Glomerular endothelial cell (primary cell): Measurements from ENCODE around the gene CDC34. TPM values are rescaled to one million over a fixed set of nuclear protein-coding genes. Genes with fewer than 3 reads are reported as not detected.

ENCODE experiments used
- DNase-seq: peaks from one replicate; pipeline ENCODE4 v3.0.0-alpha.2; 2011; ENCODE audit warnings: low read depth, low spot score; ENCODE audit errors: extremely low read depth
- total RNA-seq: library from RNA; depleted of rRNA; stranded (reverse); fragments of >200 nt; gene quantifications from 2 replicates; pipeline ENCODE4 v1.2.3, GENCODE V29; 2015

CDC34 gene
- total RNA-seq, 1 donor from 2014 or later = 148 TPM

DNA sequence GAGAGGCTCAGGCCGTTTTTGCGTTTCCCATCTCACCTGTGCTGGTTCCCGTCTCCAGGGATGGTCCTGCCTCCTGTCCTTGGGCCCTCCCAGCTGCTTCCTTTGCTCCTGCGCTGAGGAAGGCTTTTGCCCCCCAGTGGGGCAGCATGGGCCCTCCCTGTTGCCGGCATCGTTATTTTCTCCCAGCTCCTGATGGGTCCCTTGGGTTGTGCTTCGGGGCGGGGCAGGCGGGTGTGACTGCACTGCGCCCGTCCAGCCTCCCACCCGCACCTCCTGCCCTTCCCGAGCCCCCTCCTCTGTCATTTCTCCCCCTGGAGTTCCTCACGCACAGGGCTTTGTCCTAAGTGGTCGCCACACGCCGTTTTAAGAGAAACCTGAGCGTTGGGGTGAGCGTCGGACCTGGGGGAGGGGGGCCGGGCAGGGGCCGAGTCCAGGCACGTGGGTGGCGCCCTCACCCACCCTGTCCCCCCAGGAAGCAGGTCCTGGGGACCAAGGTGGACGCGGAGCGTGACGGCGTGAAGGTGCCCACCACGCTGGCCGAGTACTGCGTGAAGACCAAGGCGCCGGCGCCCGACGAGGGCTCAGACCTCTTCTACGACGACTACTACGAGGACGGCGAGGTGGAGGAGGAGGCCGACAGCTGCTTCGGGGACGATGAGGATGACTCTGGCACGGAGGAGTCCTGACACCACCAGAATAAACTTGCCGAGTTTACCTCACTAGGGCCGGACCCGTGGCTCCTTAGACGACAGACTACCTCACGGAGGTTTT lies 9.5 kb downstream of the CDC34 start:
- DNase-seq = no peak

DNA sequence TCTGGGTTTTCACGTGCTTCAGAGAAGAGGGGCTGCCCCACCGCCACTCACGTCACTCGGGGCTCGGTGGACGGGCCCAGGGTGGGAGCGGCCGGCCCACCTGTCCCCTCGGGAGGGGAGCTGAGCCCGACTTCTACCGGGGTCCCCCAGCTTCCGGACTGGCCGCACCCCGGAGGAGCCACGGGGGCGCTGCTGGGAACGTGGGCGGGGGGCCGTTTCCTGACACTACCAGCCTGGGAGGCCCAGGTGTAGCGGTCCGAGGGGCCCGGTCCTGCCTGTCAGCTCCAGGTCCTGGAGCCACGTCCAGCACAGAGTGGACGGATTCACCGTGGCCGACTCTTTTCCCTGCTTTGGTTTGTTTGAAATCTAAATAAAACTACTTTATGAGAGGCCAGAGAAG lies 10.1 kb downstream of the CDC34 start:
- DNase-seq = no peak

DNA sequence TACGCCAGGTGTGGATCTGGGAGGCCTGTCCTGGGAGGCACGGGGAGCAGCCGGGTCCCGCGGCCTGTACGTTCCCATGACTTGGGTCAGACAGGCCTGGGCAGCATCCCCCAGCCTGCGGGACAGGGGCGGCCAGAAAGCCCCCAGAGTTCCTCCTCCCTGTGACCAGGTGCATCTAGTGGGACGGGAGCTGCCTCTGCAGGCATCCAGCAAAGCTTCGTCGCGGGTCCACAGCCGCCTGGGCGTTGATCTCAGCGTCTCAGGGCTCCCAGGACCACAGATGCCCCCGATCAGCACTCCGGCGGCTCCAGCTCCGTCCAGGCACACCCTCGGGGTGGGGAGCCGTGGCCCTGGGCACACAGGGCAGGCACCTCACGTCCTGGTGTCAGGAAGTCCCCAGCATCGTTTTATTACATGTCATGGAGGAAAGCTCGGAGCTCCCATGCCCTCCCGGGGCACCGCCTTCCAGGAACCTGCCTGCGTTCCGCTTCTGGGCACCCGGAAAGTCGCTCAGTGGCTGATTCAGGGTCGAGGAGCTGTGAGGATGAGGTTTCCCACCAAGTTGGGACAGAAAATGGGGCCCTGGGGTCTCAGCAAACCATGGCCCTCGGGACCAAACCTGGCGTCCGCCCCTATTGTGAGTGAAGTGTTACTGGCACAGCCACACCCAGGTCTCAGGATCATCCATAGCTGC lies 10.8 kb downstream of the CDC34 start:
- DNase-seq = no peak

DNA sequence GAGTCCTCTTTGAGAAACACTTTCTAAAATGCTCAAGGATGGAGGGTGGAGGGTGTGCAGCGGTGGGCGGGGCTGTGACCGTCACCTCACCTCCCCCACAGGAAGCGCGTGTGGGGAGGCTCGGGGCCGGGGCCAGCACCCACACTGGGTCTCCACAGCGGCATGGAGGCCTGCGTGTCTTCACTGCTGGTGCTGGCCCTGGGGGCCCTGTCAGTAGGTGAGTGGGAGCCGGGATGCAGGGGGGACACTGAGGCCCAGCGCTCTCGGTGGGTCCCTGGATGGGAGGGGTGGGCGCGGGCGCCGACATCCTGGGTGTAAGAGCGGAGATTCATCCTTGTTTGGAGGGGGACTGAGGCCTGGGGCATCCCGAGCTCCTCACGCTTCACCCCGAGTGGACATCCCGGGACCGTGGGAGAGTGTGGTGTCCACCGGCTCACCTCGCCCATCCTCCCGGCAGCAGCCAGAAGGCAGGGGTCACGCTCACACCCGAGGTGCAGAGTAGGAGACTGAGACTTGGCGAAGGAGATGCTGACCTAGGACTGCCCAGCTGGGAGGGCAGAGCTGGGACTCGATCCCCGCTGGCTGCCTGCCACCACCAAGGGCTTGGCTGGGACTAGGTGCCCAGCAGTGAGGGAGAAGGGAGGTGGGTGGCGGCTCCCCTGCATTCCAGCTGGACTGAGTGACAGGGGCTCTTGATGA lies 12.5 kb downstream of the CDC34 start, which contains the start of gene GZMM:
GZMM (plus strand) TSS at position 144 of the 699 bp plus-strand sequence; CDS start at position 163, 19 bp downstream.
- no peak for DNase-seq

DNA sequence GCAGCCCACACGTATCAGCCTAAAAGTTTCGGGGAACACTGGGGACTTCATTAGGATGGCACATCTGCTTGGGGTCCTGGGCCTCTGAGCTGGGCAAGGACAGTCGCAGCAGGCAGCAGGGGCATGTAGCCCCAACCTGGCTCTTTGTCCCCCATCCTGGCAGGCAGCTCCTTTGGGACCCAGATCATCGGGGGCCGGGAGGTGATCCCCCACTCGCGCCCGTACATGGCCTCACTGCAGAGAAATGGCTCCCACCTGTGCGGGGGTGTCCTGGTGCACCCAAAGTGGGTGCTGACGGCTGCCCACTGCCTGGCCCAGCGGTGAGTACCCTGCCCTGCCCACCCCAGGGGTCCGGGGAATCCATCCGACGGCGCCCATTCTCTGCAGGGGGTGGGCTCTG lies 15.6 kb downstream of the CDC34 start:
- no peak for DNase-seq

DNA sequence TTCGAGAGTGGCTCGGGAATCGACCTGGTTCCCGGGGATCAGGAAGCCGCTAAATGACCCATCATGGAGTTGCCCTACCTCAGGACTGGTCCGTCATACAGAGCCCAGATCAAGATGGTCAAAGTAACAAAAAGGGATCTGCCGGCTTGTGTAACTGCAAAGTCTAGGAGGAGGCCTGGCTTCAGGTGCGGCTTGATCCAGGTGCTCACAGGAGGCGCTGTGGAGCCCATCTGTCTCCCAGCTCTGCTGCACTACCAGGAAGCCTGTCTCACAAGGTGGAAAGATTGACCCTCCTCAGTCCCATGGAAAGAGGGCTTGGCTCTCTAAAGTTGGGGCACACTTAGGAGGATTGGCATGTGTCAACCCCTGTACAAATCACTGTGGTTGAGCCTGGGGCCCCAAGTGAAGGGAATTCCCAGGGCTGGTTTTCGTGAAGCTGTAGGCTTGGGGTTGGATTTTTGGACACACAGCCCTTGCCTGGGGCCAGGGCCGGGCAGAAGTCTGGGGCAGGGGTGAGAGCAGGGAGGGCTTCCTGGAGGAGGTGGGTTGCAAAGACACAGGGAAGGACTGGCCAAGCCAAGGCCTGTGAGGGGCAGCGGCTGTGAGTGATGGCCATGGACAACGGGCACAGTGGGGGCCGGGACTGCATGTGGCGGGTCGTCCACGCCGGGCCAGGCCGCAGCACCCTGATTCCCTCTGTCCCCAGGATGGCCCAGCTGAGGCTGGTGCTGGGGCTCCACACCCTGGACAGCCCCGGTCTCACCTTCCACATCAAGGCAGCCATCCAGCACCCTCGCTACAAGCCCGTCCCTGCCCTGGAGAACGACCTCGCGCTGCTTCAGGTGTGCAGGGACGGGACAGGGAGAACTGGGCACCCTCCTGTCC lies 16.5 kb downstream of the CDC34 start:
- no peak for DNase-seq

DNA sequence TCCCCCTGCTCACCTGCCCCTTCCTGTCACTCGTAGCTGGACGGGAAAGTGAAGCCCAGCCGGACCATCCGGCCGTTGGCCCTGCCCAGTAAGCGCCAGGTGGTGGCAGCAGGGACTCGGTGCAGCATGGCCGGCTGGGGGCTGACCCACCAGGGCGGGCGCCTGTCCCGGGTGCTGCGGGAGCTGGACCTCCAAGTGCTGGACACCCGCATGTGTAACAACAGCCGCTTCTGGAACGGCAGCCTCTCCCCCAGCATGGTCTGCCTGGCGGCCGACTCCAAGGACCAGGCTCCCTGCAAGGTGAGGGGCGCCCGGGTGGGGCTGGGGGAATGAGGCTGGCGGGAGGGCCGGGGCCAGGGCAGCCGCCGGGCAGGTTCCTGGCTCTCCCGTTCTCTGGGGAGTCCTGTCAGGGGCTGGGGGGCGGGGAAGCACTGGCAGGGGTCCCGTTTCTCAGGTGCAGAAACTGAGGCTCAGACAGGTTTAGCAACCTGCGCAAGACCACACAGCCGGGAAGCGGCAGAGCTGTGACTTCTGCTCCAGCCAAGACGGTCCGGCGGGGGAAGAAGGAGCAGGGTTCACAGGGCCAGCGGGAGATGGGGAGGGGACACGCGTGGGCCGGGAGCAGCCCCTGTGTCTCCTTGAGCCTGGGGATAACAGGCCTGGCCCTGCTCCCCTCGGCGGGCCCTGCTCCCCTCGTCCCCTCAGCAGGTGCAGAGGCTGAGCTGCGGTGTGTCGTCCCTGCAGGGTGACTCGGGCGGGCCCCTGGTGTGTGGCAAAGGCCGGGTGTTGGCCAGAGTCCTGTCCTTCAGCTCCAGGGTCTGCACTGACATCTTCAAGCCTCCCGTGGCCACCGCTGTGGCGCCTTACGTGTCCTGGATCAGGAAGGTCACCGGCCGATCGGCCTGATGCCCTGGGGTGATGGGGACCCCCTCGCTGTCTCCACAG lies 17.6 kb downstream of the CDC34 start:
- no peak for DNase-seq

DNA sequence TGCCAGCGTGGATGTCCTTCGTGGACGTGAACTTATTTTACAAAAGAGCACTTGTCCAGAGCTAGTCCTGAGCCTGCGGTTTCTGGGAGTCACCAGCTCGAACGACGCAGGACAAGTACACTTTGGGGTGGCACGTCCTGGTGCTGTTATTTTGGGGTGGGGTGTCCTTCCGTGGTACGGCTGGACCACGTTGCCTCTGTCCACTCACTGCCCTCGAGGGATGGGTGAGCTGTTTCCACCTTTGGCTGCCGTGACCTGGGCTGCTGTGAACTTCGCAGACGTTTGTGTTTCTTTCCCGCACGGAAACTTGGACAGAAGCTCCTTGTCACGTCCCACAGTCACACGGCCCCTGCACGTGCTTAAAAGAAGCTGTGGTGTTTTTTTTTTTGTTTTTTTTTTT lies 23.3 kb downstream of the CDC34 start:
- no peak for DNase-seq

DNA sequence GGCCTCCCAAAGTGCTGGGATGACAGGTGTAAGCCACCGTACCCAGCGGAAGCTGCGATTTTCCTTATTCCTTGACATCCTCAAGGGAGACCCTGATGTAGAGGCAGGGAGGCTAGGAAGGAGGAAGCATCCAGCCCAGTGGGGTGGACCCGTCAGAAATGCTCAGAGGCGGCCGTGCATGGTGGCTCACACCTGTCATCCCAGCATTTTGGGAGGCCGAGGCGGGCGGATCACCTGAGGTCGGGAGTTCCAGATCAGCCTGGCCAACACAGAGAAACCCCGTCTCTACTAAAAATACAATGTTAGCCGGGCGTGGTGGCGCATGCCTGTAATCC lies 23.9 kb downstream of the CDC34 start:
- DNase-seq = no peak

DNA sequence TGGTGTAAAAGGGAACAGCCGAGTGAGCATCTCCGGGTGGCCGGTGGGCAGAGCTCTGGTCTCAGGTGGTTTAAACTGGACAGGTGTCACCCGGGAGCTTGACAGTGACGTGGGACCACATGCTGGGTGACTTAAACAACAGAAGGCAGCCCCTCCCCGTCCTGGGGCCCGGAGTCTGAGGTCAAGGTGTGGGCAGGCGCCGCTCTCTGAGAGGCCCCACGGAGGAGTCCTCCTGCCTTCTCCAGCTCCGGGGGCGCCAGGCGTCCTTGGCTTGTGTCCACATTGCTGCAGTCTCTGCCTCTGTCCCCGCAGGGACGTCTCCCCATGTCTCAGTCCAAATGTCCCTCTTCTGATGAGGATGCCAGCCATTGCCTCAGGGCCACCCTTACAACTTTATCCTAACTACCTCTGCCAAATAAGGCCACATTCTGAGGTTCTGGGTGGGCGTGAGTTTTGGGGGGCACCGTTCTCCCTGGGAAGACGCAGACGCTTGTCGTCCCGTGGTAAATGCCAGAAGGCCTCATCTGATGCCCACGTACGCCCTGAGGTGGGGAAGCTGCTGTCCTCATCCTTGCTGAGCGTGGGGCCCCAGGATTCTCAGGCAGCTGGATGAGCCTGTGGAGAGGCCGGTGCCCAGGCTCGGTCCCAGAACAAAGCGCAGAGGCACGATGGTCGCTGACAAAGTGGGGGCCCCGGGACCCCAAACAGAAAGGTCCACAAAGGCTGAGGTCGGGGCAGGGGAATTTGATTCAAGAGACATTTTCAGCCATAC lies 25.2 kb downstream of the CDC34 start:
- no peak for DNase-seq

DNA sequence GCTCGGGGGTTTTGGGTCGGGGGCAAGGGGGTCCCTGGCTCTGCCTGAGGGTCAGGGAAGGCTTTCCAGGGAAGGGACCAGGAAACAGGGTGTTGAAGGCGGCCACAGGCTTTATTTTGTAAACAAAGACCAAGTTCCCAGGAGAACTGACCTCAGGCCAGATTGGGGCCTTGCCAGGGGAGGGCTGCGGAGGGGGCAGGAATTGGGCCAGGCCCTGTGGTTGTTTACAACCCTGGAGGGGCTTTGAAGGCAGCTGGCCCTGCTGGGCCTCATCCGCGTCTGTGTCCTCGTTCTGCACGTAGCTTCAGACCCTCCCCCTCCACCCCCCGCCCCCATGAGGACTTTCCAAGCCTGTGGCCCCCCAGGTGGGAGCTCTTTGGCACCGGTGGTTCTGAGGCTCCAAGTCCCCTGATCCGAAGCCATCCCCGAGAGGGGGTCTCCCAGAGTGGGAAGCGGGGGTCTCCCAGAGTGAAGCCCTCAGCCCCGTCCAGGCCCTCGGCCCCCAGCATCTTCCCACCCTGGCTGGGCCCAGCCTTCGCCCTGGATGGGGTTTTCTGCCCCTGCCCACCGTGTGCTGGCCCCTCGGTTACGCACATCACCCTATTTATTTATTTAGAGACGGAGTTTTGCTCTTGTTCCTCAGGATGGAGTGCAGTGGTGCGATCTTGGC lies 27.3 kb downstream of the CDC34 start:
- no peak for DNase-seq

DNA sequence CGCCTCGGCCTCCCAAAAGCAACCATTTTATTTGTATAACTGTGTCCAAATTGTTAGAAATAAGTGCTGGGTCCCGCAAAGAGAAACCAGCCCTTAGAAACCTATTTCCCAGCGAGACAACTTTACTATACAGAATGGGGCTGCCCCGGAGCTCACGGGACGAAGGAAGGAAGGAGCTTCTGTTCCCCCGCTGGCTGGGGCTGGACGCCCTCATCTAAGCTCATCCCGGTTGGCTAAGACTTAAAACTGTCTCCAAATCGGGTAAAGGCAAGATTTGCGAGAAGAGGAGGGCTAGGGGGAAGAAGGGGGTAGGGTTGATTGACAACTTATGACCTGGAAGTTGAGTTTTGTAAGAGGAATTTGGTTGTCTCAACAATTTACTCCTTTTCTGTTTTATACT lies 28.6 kb downstream of the CDC34 start:
- DNase-seq = no peak

DNA sequence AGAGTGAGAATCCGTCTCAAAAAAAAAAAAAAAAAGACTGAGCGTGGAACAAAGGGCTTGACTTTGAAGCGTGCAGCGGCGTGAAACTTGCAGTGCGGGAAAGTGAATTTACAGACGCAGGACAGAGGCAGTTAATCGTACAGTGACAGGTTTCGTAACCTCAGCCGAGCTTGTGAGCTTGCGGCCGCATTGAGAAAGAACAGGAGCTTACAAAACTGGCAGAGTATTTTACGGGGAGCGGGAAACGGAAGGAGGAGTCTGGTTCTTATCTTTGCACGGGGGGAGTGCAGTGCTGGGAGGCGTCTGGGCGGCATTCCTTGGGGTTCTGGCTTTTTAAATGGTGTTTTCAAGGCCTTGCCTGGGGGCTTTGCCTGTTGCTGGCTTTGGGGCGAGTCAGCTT lies 34.8 kb downstream of the CDC34 start:
- DNase-seq = no peak

DNA sequence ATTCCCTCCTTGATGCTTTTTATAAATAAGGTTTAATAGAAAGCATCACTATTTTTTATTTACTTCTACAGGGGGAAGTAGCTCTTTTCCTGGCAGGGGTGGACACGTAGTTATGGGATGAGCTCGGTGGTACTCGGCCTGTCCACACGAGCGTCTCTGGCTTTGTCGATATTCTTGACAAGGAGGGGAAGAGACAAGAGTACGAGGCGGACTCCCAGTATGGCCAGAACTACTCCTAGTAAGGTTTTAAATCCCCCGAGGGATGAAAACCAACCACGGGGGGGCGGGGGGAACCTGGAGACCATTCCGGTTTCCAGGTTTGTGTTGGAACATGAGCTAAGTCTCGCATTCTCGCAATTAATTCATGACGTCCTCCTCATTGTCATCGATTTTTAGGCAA lies 35.3 kb downstream of the CDC34 start:
- no peak for DNase-seq

DNA sequence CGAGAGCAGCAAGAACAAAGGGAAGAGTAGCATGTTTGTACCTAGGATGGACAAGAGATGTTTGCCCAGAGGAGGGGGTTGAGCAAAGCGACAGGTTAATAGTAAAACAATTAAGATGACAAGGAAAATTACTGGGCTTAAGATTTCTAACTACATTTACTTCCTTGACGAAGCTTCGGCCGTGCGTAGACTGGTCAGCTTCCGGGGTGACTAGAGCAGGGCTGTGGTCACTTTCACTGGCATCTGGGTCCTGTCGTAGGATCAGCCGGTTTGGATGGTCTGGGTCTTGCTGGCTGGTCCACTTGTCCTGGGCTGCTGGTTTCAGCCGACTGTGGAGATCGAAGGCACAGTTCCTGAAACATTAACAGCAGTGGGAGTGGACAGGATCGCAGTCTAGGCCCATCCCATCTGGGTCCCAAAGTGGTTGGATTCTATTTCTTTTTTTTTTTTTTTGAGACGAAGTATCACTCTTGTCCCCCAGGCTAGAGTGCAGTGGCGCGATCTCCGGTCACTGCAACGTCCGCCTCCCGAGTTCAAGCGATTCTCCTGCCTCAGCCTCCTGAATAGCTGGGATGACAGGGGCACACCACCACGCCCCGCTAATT lies 35.8 kb downstream of the CDC34 start:
- DNase-seq = no peak

DNA sequence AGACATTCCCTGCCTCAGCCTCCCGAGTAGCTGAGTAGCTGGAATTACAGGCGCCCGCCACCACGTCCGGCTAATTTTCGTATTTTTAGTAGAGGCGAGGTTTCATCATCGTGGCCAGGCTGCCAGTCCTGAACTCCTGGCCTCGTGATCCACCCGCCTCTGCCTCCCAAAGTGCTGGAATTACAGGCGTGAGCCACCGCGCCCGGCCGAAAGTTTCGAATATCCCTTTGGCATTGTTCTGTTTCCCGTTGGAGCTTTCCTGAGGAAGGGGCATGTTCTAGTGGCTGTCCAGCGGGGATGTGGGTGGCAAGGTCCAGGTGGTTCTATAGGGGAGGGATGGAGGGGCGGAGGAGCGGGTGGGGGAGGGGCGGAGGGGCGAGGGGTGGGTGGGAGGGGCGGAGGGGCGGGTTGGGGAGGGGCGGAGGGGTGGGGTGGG lies 38.7 kb downstream of the CDC34 start:
- DNase-seq = no peak

DNA sequence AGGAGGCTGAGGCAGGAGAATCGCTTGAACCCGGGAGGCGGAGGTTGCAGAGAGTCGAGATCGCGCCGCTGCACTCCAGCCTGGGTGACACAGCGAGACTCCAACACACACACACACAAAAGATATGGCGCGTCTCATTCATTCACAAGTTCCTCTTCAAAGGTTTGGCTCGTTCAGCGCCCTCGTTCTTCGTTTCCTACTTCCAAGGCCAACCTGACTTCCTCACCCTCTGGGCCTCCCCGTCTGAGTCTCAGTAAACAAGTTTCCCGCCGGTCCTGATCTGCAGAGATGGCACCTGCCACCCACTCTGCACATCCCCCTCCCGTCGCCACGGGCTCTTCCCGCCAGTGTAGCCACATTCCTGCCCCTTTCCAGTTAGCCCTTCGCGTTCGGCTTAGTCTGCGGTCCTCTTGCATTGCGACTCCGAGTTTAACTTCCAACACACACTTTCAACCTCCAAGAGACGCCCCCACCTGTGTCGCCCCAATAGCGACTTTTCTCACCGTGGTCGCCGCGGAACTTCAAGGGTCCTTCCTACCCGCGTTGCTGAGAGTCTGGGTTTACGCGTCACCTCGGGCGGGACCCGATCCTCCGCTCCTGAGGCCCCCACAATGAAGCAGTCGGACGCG lies 39.5 kb downstream of the CDC34 start:
- DNase-seq = no peak

DNA sequence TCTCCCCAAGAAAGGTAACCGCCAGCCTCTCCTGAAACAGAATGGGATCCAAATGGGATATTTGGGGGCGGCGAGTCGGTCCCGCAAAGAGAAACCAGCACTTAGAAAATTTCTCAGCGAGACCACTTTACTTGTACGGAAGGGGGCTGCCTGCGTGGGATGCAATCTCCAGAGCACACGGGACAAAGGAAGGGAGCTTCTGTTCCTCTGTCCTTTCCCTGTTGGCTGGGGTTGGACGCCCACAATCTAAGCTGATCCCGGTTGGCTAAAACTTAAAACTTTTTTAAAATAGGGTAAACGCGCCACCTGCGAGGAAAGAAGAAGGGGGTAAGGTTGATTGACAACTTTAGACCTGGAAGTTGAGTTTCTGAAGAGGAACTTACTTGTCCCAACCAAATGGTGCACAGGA lies 40.0 kb downstream of the CDC34 start:
- DNase-seq = no peak
